ENCODE measurements around the gene IFNL1. TPM values are rescaled to one million over a fixed set of nuclear protein-coding genes. Genes with fewer than 3 reads are reported as not detected.

IFNL1 gene
- total and polyA plus RNA-seq, 9 of the 15 experiments (the other 6 are each of a cell fraction or from before 2014, with no cell fraction given), result not detected

DNA sequence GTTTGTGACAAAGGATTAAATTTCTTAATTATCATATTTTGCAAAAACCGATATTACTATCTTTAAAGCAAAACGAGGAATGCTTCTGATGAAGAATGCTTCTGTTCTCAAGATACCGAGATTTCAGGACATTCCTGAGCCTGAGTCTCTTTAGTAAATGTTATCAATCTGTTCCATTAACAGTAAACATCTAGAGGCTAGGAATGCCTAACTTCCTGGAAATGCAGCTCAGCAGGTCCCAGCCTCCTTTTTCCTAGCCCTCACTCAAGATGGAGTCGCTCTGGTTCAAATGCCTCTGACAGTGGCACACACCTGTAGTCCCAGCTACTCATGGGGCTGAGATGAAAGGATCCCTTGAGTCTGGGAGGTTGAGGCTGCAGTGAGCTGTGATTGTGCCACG, 45.1 kb upstream of the IFNL1 start (continued):
- TF ChIP-seq EP300 (IDR thresholded peaks at IDR 0.05; ENCODE audit: low read length) (no peak), NFE2 (IDR thresholded peaks at IDR 0.05; ENCODE audit: low read depth) (no peak)
- TF ChIP-seq, protein P1, sequence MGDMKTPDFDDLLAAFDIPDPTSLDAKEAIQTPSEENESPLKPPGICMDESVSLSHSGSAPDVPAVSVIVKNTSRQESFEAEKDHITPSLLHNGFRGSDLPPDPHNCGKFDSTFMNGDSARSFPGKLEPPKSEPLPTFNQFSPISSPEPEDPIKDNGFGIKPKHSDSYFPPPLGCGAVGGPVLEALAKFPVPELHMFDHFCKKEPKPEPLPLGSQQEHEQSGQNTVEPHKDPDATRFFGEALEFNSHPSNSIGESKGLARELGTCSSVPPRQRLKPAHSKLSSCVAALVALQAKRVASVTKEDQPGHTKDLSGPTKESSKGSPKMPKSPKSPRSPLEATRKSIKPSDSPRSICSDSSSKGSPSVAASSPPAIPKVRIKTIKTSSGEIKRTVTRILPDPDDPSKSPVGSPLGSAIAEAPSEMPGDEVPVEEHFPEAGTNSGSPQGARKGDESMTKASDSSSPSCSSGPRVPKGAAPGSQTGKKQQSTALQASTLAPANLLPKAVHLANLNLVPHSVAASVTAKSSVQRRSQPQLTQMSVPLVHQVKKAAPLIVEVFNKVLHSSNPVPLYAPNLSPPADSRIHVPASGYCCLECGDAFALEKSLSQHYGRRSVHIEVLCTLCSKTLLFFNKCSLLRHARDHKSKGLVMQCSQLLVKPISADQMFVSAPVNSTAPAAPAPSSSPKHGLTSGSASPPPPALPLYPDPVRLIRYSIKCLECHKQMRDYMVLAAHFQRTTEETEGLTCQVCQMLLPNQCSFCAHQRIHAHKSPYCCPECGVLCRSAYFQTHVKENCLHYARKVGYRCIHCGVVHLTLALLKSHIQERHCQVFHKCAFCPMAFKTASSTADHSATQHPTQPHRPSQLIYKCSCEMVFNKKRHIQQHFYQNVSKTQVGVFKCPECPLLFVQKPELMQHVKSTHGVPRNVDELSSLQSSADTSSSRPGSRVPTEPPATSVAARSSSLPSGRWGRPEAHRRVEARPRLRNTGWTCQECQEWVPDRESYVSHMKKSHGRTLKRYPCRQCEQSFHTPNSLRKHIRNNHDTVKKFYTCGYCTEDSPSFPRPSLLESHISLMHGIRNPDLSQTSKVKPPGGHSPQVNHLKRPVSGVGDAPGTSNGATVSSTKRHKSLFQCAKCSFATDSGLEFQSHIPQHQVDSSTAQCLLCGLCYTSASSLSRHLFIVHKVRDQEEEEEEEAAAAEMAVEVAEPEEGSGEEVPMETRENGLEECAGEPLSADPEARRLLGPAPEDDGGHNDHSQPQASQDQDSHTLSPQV (IDR thresholded peaks at IDR 0.05), result 0 out of 2 replicates have a peak, but pooled peaks have one; percentile 40

DNA sequence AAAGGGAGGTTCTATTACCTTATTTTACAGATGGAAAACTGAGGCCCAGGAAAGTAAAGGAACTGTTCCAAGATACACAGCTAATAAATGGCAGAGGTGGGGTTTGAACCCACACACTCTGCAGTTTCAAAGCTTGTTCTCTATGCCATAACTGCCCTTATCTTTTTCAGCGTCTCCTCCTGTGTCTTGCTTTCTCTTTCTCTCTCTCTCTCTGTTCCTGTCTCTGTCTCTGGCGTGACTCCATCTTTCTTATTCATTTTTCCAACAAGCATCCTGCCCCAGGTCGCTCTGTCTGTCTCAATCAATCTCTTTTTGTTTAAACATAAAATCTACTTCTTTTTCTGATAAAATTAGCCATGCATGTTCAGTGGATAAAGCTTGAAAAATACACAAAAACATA, 44.4 kb upstream of the IFNL1 start:
- in situ Hi-C loops (cut with MboI) (no loop called here), intact Hi-C loops (cut with micrococcal nuclease) (loop anchor here (10.0 kb wide), 1 partner anchor 53 kb away; no protein-coding TSS in a partner anchor)
- BruUV-seq (replicated peaks), result no TSS peak
- Histone ChIP-seq H3K27me3 (ENCODE audit: control insufficient read depth in 2 of 2, insufficient read depth in 2 of 2, low read length in 2 of 2) (no peaks in the 10 kb centered on the region), H3K4me3 (no peak overlapping the region), H3K36me3 (ENCODE audit: control insufficient read depth, insufficient read depth, low read length) (no peaks in the 10 kb centered on the region), H3K9ac (ENCODE audit: insufficient read depth in 1 of 2, low read depth in 2 of 2, low read length in 2 of 2) (no peak overlapping the region), H3K79me2 (ENCODE audit: control insufficient read depth, insufficient read depth, low read length) (no peaks in the 10 kb centered on the region), H4K20me1 (replicated peaks; ENCODE audit: control insufficient read depth, insufficient read depth, low read length) (no peaks in the 10 kb centered on the region), H3K9me3 (replicated peaks; ENCODE audit: control insufficient read depth, insufficient read depth, low read depth, low read length) (no peaks in the 10 kb centered on the region), H3K27ac (ENCODE audit: extremely low read depth, low read depth, low read length) (no peak overlapping the region), H2AFZ (ENCODE audit: low read depth, low read length) (peak overlapping the region; percentile 52), H3K4me1 (replicated peaks in 1 of 2; ENCODE audit: control insufficient read depth in 2 of 2, insufficient read depth in 2 of 2, low read length in 2 of 2) (peaks cover 44 to 56% of the 10 kb centered on the region in 2 experiments), H3K9me1 (ENCODE audit: control insufficient read depth, insufficient read depth, low read length) (no peaks in the 10 kb centered on the region), H3K4me2 (ENCODE audit: insufficient read depth, low read length) (no peak overlapping the region)
- ChIA-PET POLR2A (interaction anchor here (0.5 to 1.0 kb wide), 2 partner anchors 29 to 40 kb away, joined by 3 read pairs; no protein-coding TSS in a partner anchor), CTCF (ENCODE audit: low intra/inter-chr PET ratio) (no interaction called here)
- DNase-seq (ENCODE audit: extremely low read depth in 1 of 4, low spot score in 3 of 4) (peak in 1 of 4 experiments; percentile 26), ATAC-seq (no peak), FAIRE-seq (peak; percentile 55)
- WGBS (ENCODE audit: insufficient coverage, low coverage, missing lambda C conversion rate), result 34% methylated on average over 3 of the region's 3 CpGs
- TF ChIP-seq, protein P2, sequence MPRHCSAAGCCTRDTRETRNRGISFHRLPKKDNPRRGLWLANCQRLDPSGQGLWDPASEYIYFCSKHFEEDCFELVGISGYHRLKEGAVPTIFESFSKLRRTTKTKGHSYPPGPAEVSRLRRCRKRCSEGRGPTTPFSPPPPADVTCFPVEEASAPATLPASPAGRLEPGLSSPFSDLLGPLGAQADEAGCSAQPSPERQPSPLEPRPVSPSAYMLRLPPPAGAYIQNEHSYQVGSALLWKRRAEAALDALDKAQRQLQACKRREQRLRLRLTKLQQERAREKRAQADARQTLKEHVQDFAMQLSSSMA (CRISPR knock-in tag; IDR thresholded peaks at IDR 0.05), result no peak
- TF ChIP-seq ZNF717 (CRISPR knock-in tag; IDR thresholded peaks at IDR 0.05) (no peak), ZKSCAN8 (CRISPR knock-in tag; IDR thresholded peaks at IDR 0.05) (peak; percentile 2; the same call in 1 of the 2 replicates), CXXC5 (CRISPR knock-in tag; IDR thresholded peaks at IDR 0.05) (peak; percentile 17), RBM25 (IDR thresholded peaks at IDR 0.05; ENCODE audit: low read depth, low read length, severe bottlenecking) (peak; percentile 18), NFIX (CRISPR knock-in tag; IDR thresholded peaks at IDR 0.05; ENCODE audit: low read depth) (no peak), ZNF232 (CRISPR knock-in tag; IDR thresholded peaks at IDR 0.05) (no peak)
